22Rv1 (cell line): ENCODE measurements around the gene CYSTM1.

Experiments
- ZFX ChIP-seq: fragments of 450-650 bp; IDR thresholded peaks from 2 replicates; pipeline ENCODE4 v1.6.1; 2017; ENCODE audit warnings: antibody characterized with exemption, borderline replicate concordance
- TF ChIP-seq, protein P1 (sequence below): fragments of 450-650 bp; IDR thresholded peaks from 2 replicates; pipeline ENCODE4 v1.5.1; 2017; ENCODE audit warnings: mild to moderate bottlenecking

DNA sequence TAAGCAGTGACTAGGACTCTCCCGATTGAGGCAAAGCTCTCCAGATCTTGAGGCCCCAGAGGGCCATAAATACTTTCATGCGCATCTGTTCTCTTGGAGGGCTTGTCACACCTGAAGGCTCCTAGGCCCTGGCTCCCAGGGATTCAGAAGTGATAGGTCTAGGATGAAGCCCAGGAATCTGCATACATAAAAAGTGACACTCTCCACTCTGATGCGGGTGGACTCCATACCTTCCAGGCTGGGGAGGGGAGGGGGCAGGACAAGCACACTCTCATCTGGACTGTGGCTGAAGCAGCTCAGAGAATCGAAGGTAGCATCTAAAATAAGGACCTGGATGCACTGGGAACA, 9.1 kb upstream of the CYSTM1 start:
- TF ChIP-seq, protein P1, sequence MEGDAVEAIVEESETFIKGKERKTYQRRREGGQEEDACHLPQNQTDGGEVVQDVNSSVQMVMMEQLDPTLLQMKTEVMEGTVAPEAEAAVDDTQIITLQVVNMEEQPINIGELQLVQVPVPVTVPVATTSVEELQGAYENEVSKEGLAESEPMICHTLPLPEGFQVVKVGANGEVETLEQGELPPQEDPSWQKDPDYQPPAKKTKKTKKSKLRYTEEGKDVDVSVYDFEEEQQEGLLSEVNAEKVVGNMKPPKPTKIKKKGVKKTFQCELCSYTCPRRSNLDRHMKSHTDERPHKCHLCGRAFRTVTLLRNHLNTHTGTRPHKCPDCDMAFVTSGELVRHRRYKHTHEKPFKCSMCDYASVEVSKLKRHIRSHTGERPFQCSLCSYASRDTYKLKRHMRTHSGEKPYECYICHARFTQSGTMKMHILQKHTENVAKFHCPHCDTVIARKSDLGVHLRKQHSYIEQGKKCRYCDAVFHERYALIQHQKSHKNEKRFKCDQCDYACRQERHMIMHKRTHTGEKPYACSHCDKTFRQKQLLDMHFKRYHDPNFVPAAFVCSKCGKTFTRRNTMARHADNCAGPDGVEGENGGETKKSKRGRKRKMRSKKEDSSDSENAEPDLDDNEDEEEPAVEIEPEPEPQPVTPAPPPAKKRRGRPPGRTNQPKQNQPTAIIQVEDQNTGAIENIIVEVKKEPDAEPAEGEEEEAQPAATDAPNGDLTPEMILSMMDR = no peak
- TF ChIP-seq ZFX = no peak
